Measurements from ENCODE around the gene CASKIN1. TPM values are rescaled to one million over a fixed set of nuclear protein-coding genes. Genes with fewer than 3 reads are reported as not detected.

The CASKIN1 gene
- total RNA-seq, 1 donor from 2014 or later = 2.4 TPM

- no peak for TF ChIP-seq CTCF (IDR thresholded peaks at IDR 0.05; ENCODE audit: unreplicated experiment)
- H3K27ac Mint-ChIP-seq (ENCODE audit: unreplicated experiment) = no peak overlapping the region
- no peaks in the 10 kb centered on the region for H3K4me1 Mint-ChIP-seq (ENCODE audit: unreplicated experiment)
- H3K9me3 Mint-ChIP-seq (ENCODE audit: unreplicated experiment) = no peaks in the 10 kb centered on the region
- no peaks in the 10 kb centered on the region for H3K36me3 Mint-ChIP-seq (ENCODE audit: low read depth, unreplicated experiment)
- H3K27me3 Mint-ChIP-seq (ENCODE audit: unreplicated experiment) = peaks cover 6% of the 10 kb centered on the region
- H3K4me3 Mint-ChIP-seq (ENCODE audit: unreplicated experiment) = no peak overlapping the region
- DNase-seq (ENCODE audit: low spot score) = no peak
Observed at GRCh38 chr16:2229091-2229490, 32.7 kb upstream of the CASKIN1 start.

GRCh38 chr16:2228161-2228824, 31.9 kb upstream of the CASKIN1 start:
- peaks cover 6% of the 10 kb centered on the region for H3K27me3 Mint-ChIP-seq (ENCODE audit: unreplicated experiment)
- no peak for TF ChIP-seq CTCF (IDR thresholded peaks at IDR 0.05; ENCODE audit: unreplicated experiment)
- no peak for DNase-seq (ENCODE audit: low spot score)
- H3K36me3 Mint-ChIP-seq (ENCODE audit: low read depth, unreplicated experiment) = no peaks in the 10 kb centered on the region
- no peaks in the 10 kb centered on the region for H3K9me3 Mint-ChIP-seq (ENCODE audit: unreplicated experiment)
- no peak overlapping the region for H3K27ac Mint-ChIP-seq (ENCODE audit: unreplicated experiment)
- no peak overlapping the region for H3K4me3 Mint-ChIP-seq (ENCODE audit: unreplicated experiment)
- H3K4me1 Mint-ChIP-seq (ENCODE audit: unreplicated experiment) = no peaks in the 10 kb centered on the region

GRCh38 chr16:2226918-2227317, 30.5 kb upstream of the CASKIN1 start:
- Mint-ChIP-seq H3K27me3 (ENCODE audit: unreplicated experiment) (peaks cover 7% of the 10 kb centered on the region), H3K36me3 (ENCODE audit: low read depth, unreplicated experiment) (no peaks in the 10 kb centered on the region), H3K4me3 (ENCODE audit: unreplicated experiment) (no peak overlapping the region), H3K9me3 (ENCODE audit: unreplicated experiment) (no peaks in the 10 kb centered on the region), H3K27ac (ENCODE audit: unreplicated experiment) (no peak overlapping the region), H3K4me1 (ENCODE audit: unreplicated experiment) (no peaks in the 10 kb centered on the region)
- TF ChIP-seq CTCF (IDR thresholded peaks at IDR 0.05; ENCODE audit: unreplicated experiment) = no peak
- no peak for DNase-seq (ENCODE audit: low spot score)

GRCh38 chr16:2226245-2226793, 29.9 kb upstream of the CASKIN1 start:
- Mint-ChIP-seq H3K4me1 (ENCODE audit: unreplicated experiment) (no peaks in the 10 kb centered on the region), H3K36me3 (ENCODE audit: low read depth, unreplicated experiment) (no peaks in the 10 kb centered on the region), H3K9me3 (ENCODE audit: unreplicated experiment) (no peaks in the 10 kb centered on the region), H3K27ac (ENCODE audit: unreplicated experiment) (no peak overlapping the region), H3K4me3 (ENCODE audit: unreplicated experiment) (peak overlapping the region; percentile 25), H3K27me3 (ENCODE audit: unreplicated experiment) (peaks cover 6% of the 10 kb centered on the region)
- no peak for TF ChIP-seq CTCF (IDR thresholded peaks at IDR 0.05; ENCODE audit: unreplicated experiment)
- DNase-seq (ENCODE audit: low spot score) = no peak

GRCh38 chr16:2223942-2224486, 27.6 kb upstream of the CASKIN1 start:
- Mint-ChIP-seq H3K36me3 (ENCODE audit: low read depth, unreplicated experiment) (no peaks in the 10 kb centered on the region), H3K4me3 (ENCODE audit: unreplicated experiment) (peak overlapping the region; percentile 88), H3K27me3 (ENCODE audit: unreplicated experiment) (peaks cover 6% of the 10 kb centered on the region), H3K4me1 (ENCODE audit: unreplicated experiment) (no peaks in the 10 kb centered on the region), H3K9me3 (ENCODE audit: unreplicated experiment) (no peaks in the 10 kb centered on the region), H3K27ac (ENCODE audit: unreplicated experiment) (no peak overlapping the region)
- TF ChIP-seq CTCF (IDR thresholded peaks at IDR 0.05; ENCODE audit: unreplicated experiment) = no peak
- DNase-seq (ENCODE audit: low spot score) = peak; percentile 35

Data from endothelial cell (in vitro differentiated cells).